Glutamatergic neuron (in vitro differentiated cells): Measurements from ENCODE around the gene ZNF646. TPM values are rescaled to one million over a fixed set of nuclear protein-coding genes. Genes with fewer than 3 reads are reported as not detected.

ENCODE experiments used
- DNase-seq: peaks from one replicate; pipeline ENCODE4 v3.0.0; 2022
- H3K27ac Mint-ChIP-seq: one replicate; pipeline ENCODE4 v1.8.0; 2020; ENCODE audit warnings: mild to moderate bottlenecking, mixed read lengths, inconsistent platforms; ENCODE audit not compliant: unreplicated experiment
- H3K27me3 Mint-ChIP-seq: one replicate; pipeline ENCODE4 v1.8.0; 2020; ENCODE audit warnings: mild to moderate bottlenecking, moderate library complexity, mixed read lengths, inconsistent platforms; ENCODE audit not compliant: unreplicated experiment
- H3K36me3 Mint-ChIP-seq: one replicate; pipeline ENCODE4 v1.8.0; 2020; ENCODE audit warnings: mild to moderate bottlenecking, mixed read lengths, inconsistent platforms; ENCODE audit not compliant: unreplicated experiment
- H3K4me1 Mint-ChIP-seq: one replicate; pipeline ENCODE4 v1.8.0; 2020; ENCODE audit warnings: mild to moderate bottlenecking, low read depth, mixed read lengths, inconsistent platforms; ENCODE audit not compliant: unreplicated experiment
- H3K4me3 Mint-ChIP-seq: one replicate; pipeline ENCODE4 v1.8.0; 2020; ENCODE audit warnings: mild to moderate bottlenecking, mixed read lengths, inconsistent platforms; ENCODE audit not compliant: unreplicated experiment
- H3K9me3 Mint-ChIP-seq: one replicate; pipeline ENCODE4 v1.8.0; 2020; ENCODE audit warnings: mild to moderate bottlenecking, moderate library complexity, mixed read lengths, inconsistent platforms; ENCODE audit not compliant: unreplicated experiment
- total RNA-seq: library from RNA; stranded (reverse); fragmentation: NEBNext Ultra II Directional; extraction: Animal tissue kit (Norgen Biotek cat#: 25700); gene quantifications from one replicate; pipeline ENCODE4 v1.2.1, GENCODE V29; 2021; ENCODE audit not compliant: unreplicated experiment
- TF ChIP-seq, protein P1 (sequence below): fragments of 200-600 bp; sonication (generic); IDR thresholded peaks from one replicate; pipeline ENCODE4 v1.5.0; 2021; ENCODE audit not compliant: partially characterized antibody, unreplicated experiment

The ZNF646 gene
- total RNA-seq, 1 donor from 2014 or later: 33.1 TPM

DNA sequence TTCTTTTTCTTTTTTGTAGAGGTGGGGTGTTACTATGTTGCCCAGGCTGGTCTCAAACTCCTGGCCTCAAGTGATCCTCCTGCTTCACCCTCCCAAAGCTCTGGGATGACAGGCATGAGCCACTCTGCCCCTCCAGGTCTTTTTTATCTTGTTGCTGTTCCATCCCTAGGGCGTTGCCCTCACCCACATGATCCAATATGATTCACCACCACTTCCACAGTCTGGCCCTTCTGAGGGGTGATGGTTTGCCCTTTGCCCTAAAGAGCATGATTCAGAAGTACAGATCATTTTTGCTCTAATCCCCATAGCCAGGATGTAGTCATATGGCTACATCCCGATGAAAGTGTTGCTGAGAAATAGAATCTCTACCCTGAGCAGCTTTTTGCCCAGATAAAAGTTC lies 22.1 kb upstream of the ZNF646 start:
- H3K27me3 Mint-ChIP-seq: peaks cover 4% of the 10 kb centered on the region
- H3K4me1 Mint-ChIP-seq: peaks cover 9% of the 10 kb centered on the region
- H3K27ac Mint-ChIP-seq: no peak overlapping the region
- no peaks in the 10 kb centered on the region for H3K9me3 Mint-ChIP-seq
- no peak overlapping the region for H3K4me3 Mint-ChIP-seq
- H3K36me3 Mint-ChIP-seq: peaks cover 6% of the 10 kb centered on the region
- DNase-seq: no peak
- TF ChIP-seq, protein P1, sequence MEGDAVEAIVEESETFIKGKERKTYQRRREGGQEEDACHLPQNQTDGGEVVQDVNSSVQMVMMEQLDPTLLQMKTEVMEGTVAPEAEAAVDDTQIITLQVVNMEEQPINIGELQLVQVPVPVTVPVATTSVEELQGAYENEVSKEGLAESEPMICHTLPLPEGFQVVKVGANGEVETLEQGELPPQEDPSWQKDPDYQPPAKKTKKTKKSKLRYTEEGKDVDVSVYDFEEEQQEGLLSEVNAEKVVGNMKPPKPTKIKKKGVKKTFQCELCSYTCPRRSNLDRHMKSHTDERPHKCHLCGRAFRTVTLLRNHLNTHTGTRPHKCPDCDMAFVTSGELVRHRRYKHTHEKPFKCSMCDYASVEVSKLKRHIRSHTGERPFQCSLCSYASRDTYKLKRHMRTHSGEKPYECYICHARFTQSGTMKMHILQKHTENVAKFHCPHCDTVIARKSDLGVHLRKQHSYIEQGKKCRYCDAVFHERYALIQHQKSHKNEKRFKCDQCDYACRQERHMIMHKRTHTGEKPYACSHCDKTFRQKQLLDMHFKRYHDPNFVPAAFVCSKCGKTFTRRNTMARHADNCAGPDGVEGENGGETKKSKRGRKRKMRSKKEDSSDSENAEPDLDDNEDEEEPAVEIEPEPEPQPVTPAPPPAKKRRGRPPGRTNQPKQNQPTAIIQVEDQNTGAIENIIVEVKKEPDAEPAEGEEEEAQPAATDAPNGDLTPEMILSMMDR: no peak

DNA sequence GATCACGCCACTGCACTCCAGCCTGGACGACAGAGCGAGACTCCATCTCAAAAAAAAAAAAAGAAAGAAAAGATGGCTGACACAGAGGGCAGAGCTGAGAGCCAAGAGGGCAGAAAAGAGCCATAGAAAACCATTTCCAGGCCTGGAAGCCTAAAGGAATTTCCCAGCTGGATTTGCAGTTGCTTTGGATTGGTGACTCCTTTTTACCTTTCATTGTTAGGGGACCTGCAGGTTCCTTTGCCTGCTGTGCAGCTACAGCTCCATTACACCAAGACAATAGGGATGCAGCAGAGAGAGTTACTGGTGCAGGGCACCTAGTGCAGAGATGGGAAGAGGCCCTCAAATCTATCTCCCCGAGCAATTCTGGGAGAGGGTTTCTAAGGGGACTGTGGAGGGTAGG lies 18.6 kb upstream of the ZNF646 start:
- TF ChIP-seq, protein P1: no peak
- Mint-ChIP-seq H3K4me3 (no peak overlapping the region), H3K27ac (no peak overlapping the region), H3K27me3 (peaks cover 4% of the 10 kb centered on the region), H3K36me3 (peaks cover 6% of the 10 kb centered on the region), H3K9me3 (peaks cover 3% of the 10 kb centered on the region), H3K4me1 (peaks cover under 1% of the 10 kb centered on the region)
- DNase-seq: no peak

DNA sequence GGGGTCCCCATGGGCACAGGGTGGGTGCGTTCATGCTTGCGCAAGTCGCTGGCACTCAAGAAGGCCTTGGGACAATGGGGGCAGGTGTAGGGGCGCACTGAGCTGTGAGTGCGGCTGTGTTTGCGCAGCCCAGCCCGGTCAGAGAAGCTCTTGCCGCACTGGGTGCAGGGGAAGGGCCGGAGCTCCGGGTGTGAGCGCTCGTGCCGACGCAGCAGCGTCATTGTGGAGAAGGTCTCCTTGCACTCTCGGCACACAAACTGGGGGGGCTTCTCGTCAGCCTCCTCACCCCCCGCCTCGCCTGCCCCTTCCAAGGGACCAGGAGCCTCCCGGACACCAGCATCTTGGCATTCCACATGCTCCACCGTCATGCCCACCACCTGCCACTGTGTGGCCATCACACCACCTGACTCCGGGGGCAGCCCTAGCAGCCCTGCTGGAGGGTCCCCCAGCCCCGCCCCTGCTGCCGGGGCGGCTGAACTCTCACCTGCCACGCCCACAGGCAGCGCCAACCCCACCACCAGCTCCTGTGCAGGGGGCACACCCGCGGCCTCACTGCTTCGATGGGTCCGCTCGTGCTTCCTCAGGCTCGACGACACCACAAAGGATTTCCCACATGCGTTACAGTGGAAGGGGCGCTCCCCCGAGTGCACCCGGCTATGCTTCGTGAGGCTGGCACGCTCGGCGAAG lies 13.0 kb upstream of the ZNF646 start:
- H3K36me3 Mint-ChIP-seq: no peaks in the 10 kb centered on the region
- H3K9me3 Mint-ChIP-seq: peaks cover 14% of the 10 kb centered on the region
- no peak overlapping the region for H3K27ac Mint-ChIP-seq
- TF ChIP-seq, protein P1: no peak
- DNase-seq: no peak
- peaks cover 14% of the 10 kb centered on the region for H3K4me1 Mint-ChIP-seq
- H3K27me3 Mint-ChIP-seq: peaks cover 11% of the 10 kb centered on the region
- no peak overlapping the region for H3K4me3 Mint-ChIP-seq

DNA sequence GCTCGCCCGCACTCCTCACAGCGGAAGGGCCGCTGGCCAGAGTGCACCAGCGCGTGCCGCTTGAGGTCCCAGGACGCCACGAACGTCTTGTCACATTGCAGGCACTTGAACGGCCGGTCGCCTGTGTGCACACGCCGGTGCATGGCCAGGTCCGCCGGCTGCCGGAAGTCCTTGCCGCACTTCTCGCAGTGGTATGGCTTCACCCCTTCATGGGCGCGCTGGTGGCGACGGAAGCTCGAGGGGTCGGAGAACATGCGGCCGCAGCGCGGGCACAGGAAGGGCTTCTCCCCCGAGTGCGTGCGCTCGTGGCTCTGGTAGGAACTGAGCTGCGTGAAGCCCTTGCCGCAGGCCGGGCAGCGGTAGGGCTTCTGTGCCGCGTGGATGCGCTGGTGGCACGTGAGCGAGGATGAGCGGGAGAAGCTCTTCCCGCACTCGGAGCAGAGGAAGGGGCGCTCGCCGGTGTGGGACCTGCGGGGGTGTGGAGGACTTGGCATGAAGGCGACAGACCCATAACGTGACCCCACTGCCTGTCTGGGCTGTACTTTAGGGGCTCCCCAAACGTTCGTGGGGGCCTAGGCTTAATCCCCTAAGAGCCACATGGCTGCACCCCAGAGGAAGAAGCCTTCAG lies 12.3 kb upstream of the ZNF646 start:
- Mint-ChIP-seq H3K4me3 (no peak overlapping the region), H3K27me3 (peaks cover 9% of the 10 kb centered on the region), H3K27ac (no peak overlapping the region), H3K4me1 (peaks cover 14% of the 10 kb centered on the region), H3K36me3 (no peaks in the 10 kb centered on the region), H3K9me3 (peaks cover 14% of the 10 kb centered on the region)
- no peak for DNase-seq
- TF ChIP-seq, protein P1: no peak

DNA sequence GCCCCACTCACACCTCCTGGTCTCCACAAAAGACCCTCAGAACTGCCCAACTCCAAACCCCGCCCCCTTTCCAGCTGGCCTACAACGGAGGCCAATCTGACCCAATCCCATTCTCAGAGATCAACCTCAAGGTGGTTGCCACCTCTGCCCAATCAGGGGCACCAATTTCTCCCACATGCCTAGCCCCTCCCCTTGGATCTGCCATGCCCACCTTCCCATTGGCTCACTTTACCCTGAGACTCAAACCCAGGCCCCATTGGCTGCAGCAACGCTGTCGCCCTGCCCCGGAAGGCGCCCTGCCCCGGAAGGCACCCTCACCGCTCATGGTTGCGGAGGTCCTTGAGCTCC lies 10.8 kb upstream of the ZNF646 start:
- Mint-ChIP-seq H3K9me3 (peaks cover 12% of the 10 kb centered on the region), H3K27ac (peak overlapping the region; percentile 43)

More for the DNA sequence above, 10.8 kb upstream of the ZNF646 start:
- DNase-seq: no peak
- peaks cover 14% of the 10 kb centered on the region for H3K4me1 Mint-ChIP-seq
- H3K27me3 Mint-ChIP-seq: peaks cover 11% of the 10 kb centered on the region
- TF ChIP-seq, protein P1: no peak
- H3K4me3 Mint-ChIP-seq: no peak overlapping the region
- H3K36me3 Mint-ChIP-seq: no peaks in the 10 kb centered on the region
